Parathyroid adenoma (tissue), 2 donors: ENCODE results near the gene SUCLG2.
"Not testable (repeated sequence)": the region's sequence is repeated elsewhere in the genome, so short reads cannot be mapped to it uniquely, and the experiment has no call there.

Experiments
- H2AFZ ChIP-seq: fragments of 300-600 bp; sonication (generic); one replicate; pipeline ENCODE4 v1.7.0; 2017; ENCODE audit warnings: antibody characterized with exemption, mild to moderate bottlenecking
- H3K27ac ChIP-seq: fragments of 300-600 bp; sonication (generic); one replicate; pipeline ENCODE4 v1.7.0; 2017
- H3K27me3 ChIP-seq: fragments of 300-600 bp; sonication (generic); one replicate; pipeline ENCODE4 v1.7.0; 2017; ENCODE audit warnings: low read length; ENCODE audit not compliant: control insufficient read depth, insufficient read depth
- H3K36me3 ChIP-seq: fragments of 300-600 bp; sonication (generic); one replicate; pipeline ENCODE4 v1.7.0; 2017; ENCODE audit warnings: low read length; ENCODE audit not compliant: control insufficient read depth, insufficient read depth
- H3K4me1 ChIP-seq: fragments of 300-600 bp; sonication (generic); one replicate; pipeline ENCODE4 v1.7.0; 2017; ENCODE audit warnings: control low read depth
- H3K4me2 ChIP-seq: fragments of 300-600 bp; sonication (generic); one replicate; pipeline ENCODE4 v1.7.0; 2017; ENCODE audit warnings: low read length
- H3K4me3 ChIP-seq: fragments of 300-600 bp; sonication (generic); one replicate; pipeline ENCODE4 v1.7.0; 2017; ENCODE audit warnings: low read depth, low read length
- H3K79me2 ChIP-seq: fragments of 300-600 bp; sonication (generic); one replicate; pipeline ENCODE4 v1.7.0; 2017; ENCODE audit warnings: control low read depth
- H3K9ac ChIP-seq: fragments of 300-600 bp; sonication (generic); one replicate; pipeline ENCODE4 v1.7.0; 2017; ENCODE audit warnings: mild to moderate bottlenecking
- H3K9me3 ChIP-seq: fragments of 300-600 bp; sonication (generic); one replicate; pipeline ENCODE4 v1.7.0; 2017; ENCODE audit warnings: low read length; ENCODE audit not compliant: control insufficient read depth
- CTCF ChIP-seq: fragments of 300-600 bp; sonication (generic); IDR thresholded peaks from one replicate; pipeline ENCODE4 v1.7.0; 2017; ENCODE audit warnings: antibody characterized with exemption, mild to moderate bottlenecking
- donor health status: primary hyperparathyroidism.

Gene SUCLG2

GRCh38 chr3:67595424-67595823, 59.0 kb downstream of the SUCLG2 start:
- Histone ChIP-seq H2AFZ (no peak overlapping the region), H3K9me3 (no peaks in the 10 kb centered on the region), H3K27ac (no peak overlapping the region), H3K36me3 (no peaks in the 10 kb centered on the region), H3K4me2 (no peak overlapping the region), H3K4me3 (no peak overlapping the region), H3K9ac (no peak overlapping the region), H3K27me3 (no peaks in the 10 kb centered on the region), H3K79me2 (peaks cover 10% of the 10 kb centered on the region), H3K4me1 (no peaks in the 10 kb centered on the region)
- TF ChIP-seq CTCF = no peak

- H3K79me2 ChIP-seq = peaks cover 10% of the 10 kb centered on the region
- H3K27me3 ChIP-seq = no peaks in the 10 kb centered on the region
- no peak overlapping the region for H3K9ac ChIP-seq
- no peak overlapping the region for H3K4me3 ChIP-seq
- H2AFZ ChIP-seq = no peak overlapping the region
- H3K4me2 ChIP-seq = no peak overlapping the region
- H3K36me3 ChIP-seq = no peaks in the 10 kb centered on the region
- H3K4me1 ChIP-seq = no peaks in the 10 kb centered on the region
- TF ChIP-seq CTCF = no peak
- H3K9me3 ChIP-seq = no peaks in the 10 kb centered on the region
- no peak overlapping the region for H3K27ac ChIP-seq
Measured at GRCh38 chr3:67593761-67594234, 60.6 kb downstream of the SUCLG2 start.

- no peaks in the 10 kb centered on the region for H3K9me3 ChIP-seq
- no peak overlapping the region for H3K4me3 ChIP-seq
- H3K79me2 ChIP-seq = peaks cover 5% of the 10 kb centered on the region
- H3K9ac ChIP-seq = no peak overlapping the region
- H3K4me1 ChIP-seq = no peaks in the 10 kb centered on the region
- H3K27ac ChIP-seq = no peak overlapping the region
- H3K36me3 ChIP-seq = no peaks in the 10 kb centered on the region
- no peak for TF ChIP-seq CTCF
- H3K4me2 ChIP-seq = no peak overlapping the region
- no peaks in the 10 kb centered on the region for H3K27me3 ChIP-seq
- H2AFZ ChIP-seq = no peak overlapping the region
Measured at GRCh38 chr3:67592057-67592456, 62.4 kb downstream of the SUCLG2 start.

GRCh38 chr3:67587811-67588210, 66.6 kb downstream of the SUCLG2 start:
- H3K9me3 ChIP-seq = no peaks in the 10 kb centered on the region
- no peak overlapping the region for H3K4me2 ChIP-seq
- no peak overlapping the region for H3K9ac ChIP-seq
- no peaks in the 10 kb centered on the region for H3K36me3 ChIP-seq
- peaks cover 2% of the 10 kb centered on the region for H3K79me2 ChIP-seq
- H2AFZ ChIP-seq = no peak overlapping the region
- no peaks in the 10 kb centered on the region for H3K4me1 ChIP-seq
- H3K27me3 ChIP-seq = no peaks in the 10 kb centered on the region
- no peak for TF ChIP-seq CTCF
- H3K4me3 ChIP-seq = no peak overlapping the region
- no peak overlapping the region for H3K27ac ChIP-seq

GRCh38 chr3:67587301-67587700, 67.1 kb downstream of the SUCLG2 start:
- H3K4me1 ChIP-seq = no peaks in the 10 kb centered on the region
- no peak overlapping the region for H2AFZ ChIP-seq
- no peak for TF ChIP-seq CTCF
- no peak overlapping the region for H3K4me3 ChIP-seq
- no peaks in the 10 kb centered on the region for H3K9me3 ChIP-seq
- H3K79me2 ChIP-seq = peaks cover 2% of the 10 kb centered on the region
- no peaks in the 10 kb centered on the region for H3K27me3 ChIP-seq
- no peaks in the 10 kb centered on the region for H3K36me3 ChIP-seq
- no peak overlapping the region for H3K27ac ChIP-seq
- H3K4me2 ChIP-seq = no peak overlapping the region
- H3K9ac ChIP-seq = no peak overlapping the region

GRCh38 chr3:67584608-67585007, 69.8 kb downstream of the SUCLG2 start:
- not testable (repeated sequence) for H3K4me3 ChIP-seq, H3K36me3 ChIP-seq, H3K4me1 ChIP-seq, H2AFZ ChIP-seq, H3K9me3 ChIP-seq, H3K27me3 ChIP-seq, H3K4me2 ChIP-seq, H3K27ac ChIP-seq, H3K9ac ChIP-seq, H3K79me2 ChIP-seq
